Inferior parietal cortex (tissue), 1 donor: ENCODE results near the gene AP5B1.

Experiments
- DNase-seq: peaks from one replicate; pipeline ENCODE4 v3.0.0-alpha.2; 2016; ENCODE audit errors: extremely low spot score

The AP5B1 gene

DNA sequence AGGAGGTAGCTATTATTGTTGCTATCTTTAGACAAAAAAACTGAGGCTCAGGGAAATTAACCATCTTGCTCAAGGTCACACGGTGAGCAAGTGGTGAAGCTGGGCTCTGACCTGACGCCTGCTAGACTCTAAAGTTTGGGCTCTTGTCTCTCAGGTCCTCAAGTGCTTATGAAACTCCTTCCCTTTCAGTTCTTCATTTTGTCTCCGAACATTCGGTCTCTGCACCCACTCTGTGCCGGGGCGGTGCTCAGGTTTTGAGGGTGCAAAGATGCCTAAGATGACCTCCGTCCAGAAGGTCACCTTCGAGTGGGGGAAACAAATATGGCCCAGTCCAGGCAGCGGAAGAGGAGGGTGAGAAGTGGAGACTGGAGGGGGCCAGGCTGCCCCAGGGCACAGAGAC, 22.1 kb upstream of the AP5B1 start:
- no peak for DNase-seq

DNA sequence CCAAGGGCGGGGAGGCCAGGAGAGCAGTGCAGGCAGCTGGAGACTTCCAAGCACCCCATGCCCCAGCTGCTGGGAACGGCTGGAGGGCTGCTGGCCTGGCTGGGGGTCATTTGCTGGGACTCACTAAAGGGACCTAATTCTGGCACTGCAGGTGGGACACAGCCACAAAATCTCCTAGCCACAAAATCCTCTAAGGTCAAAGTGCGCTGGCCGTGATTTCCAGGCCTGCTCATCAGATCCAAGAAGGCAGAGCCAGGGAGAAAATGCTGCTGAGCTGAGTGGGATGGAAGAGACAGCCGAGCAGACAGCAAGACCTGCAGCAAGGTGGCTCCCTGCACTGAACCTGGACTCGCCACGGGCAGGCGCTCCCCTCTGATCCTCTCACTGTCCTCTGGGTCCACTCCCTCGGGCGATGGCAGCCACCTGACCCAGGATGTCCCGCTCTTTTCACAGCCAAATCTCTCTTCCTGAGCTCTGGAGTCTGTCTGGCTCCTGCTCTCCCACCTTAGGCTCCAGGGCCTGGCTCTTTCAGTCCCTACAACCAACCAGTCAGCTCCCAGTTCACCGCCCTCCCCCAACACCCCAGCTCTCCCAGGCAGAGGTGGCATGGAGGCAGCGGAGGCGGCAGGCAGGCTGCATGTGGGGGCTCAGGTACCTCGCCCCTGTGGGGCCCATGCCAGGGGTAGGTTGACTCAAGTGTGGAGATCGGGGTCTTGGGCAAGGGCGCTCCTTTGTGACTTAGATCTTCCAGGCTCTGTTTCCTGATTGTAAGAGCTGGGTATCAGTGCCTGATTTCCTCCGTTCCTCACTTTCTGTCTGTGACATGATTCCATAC, 20.6 kb upstream of the AP5B1 start:
- DNase-seq, result no peak

DNA sequence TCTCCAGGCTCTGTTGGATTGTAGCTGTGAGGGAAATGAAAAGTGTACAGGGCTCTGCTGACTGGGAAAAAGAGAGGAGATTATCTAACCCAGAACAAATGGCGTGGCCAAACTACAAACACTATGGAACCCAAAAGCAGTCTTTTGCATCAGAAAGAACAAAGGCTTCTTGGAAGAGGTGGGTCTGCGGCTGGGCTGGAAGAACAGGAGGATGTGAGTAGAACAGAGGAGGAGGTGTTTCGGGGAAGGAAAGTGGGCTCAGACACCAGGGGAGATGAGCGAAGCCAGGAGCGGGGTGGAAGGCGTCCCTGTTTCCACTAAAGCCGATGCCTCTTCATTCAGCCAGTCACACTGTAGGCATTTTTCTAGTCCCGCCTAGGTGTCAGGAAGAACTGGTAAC, 18.1 kb upstream of the AP5B1 start:
- no peak for DNase-seq

DNA sequence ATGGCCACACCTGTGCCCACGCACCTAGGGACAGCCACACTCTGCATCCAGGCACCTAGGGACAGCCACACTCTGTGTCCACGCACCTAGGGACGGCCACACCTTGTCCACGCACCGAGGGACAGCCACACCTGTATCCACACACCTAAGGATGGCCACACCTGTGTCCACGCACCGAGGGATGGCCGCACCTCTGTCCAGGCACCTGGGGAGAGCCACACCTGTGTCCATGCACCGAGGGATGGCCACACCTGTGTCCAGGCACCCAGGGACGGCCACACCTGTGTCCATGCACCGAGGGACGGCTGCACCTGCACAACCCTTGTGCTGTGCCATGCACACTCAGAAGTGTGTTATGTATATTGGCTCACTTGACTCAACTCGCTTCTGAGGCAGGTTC, 16.9 kb upstream of the AP5B1 start:
- DNase-seq, result no peak

DNA sequence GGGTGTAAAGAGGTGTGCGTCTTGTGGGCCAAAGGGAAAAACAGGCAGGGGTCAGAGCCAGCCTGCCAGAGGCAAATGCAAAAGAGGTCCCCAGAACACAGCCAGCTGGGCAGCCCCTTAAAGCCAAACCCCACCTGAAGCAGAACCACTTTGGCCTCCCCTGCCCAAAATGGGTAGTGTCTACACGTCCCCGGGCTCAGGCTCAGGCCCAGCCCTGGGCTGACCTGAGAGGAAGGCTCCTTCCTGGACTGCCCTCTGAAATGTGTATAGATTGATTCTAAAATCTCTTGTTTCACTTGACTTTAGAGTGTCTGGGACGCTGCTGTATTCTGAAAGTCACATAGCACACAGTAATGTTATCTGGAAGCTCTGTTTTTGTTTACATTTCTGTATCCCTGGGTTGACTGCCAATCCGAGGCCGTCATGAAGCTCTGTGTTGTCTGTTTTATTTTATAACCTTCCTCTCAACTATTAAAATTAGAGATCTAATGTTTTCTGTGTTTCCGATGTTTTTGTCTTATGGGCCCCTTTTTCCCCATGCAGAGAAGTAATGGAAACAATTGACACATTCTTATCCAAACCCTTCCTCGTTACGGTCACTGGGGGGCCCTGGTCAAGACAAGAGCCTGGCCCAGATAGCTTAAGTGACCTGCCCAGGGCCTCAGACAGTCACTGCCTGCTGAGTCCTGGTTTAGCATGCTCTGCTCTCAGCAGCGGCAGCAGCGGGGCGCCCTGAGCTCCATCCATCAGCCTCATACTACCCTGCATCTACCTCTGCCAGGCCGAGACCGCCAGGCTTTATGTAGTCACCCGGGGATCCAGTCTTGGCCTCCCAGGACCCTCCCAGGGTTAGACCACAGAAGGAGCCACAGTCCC, 16.2 kb upstream of the AP5B1 start:
- DNase-seq, result no peak

DNA sequence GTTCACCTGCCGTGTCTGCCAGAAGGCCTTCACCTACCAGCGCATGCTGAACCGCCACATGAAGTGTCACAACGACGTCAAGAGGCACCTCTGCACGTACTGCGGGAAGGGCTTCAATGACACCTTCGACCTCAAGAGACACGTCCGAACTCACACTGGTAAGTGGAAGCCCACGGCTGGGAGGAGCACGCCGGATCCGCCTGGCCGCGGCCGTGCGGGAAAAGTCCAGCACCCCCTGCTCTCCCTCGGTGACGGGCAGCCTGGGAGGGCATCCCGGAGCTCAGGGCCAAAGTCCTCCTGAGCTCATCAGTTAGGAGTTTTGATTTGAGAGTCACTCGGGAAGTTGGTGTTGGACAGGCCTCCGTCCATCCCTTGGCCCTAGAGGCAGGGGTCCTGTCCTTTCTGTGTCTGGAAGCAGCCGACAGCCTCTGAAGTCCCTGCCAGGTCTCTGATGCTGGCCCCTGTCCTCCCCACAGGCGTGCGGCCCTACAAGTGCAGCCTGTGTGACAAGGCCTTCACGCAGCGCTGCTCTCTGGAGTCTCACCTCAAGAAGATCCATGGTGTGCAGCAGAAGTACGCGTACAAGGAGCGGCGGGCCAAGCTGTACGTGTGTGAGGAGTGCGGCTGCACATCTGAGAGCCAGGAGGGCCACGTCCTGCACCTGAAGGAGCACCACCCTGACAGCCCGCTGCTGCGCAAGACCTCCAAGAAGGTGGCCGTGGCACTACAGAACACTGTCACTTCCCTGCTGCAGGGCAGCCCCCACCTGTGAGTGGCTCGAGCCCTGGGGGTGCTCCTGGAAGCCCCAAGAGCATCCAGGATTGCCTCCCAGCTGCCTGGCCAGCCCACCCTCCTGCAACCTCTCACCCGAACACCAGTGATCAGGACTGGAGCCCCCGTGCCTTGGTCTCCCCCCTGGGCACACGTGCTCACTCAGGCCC, 14.1 kb upstream of the AP5B1 start:
- no peak for DNase-seq

DNA sequence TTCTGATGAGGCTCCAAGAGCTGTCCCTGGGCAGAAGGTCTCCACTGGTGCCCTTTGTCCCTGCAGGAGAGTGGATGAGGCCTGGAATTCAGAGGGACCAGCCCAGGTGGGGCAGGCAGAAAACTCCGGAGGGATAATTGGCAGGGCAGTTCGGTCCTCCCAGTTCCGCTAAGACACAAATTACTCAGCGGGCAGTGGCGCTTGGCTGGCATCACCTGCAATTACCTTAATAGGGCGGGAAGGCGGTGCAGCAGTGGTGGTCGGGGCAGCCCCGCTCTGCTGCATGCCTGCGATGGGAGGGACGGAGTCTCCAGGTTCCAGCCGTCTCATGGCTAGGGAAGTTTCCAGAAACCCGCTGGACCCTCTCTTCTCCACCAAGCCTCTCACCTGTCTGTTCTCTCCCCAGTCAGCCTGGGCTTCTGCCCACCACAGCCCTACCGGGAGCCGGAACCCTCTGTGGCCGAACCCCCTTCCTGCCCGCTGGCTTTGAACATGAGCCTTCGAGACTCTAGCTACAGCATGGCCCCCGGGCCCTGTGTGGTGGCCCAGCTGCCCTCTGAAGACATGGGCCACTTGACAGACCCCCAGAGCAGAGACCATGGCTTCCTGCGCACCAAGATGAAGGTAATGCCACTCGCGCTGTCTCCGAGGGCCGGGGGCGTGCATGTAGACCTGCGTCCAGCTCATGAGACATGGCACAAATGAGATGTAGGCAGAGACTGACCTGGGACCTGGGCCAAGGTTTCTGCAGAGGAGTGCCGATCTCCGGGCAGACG, 13.0 kb upstream of the AP5B1 start:
- no peak for DNase-seq

DNA sequence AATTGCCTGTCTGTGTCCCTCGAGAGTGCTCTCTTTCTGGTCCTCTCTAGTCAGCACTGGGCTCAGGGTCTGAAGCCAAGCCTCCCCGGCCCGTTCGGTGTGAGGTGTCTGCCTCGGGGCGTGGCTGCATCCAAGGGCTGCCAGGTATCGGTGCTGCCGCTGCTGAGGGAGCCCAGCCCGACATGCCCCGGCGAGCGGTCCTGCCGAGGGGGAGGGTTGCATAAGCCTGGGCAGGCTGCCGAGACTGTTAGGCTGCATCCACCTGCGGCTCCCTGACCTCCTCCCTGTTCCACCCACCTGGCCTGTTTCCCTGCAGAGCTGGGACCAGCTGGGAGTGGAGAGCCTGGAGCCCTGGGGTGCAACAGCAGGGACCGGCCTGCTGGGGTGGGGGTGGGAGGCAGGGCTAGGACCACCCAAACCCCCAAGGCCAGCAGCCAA, 12.4 kb upstream of the AP5B1 start:
- no peak for DNase-seq

DNA sequence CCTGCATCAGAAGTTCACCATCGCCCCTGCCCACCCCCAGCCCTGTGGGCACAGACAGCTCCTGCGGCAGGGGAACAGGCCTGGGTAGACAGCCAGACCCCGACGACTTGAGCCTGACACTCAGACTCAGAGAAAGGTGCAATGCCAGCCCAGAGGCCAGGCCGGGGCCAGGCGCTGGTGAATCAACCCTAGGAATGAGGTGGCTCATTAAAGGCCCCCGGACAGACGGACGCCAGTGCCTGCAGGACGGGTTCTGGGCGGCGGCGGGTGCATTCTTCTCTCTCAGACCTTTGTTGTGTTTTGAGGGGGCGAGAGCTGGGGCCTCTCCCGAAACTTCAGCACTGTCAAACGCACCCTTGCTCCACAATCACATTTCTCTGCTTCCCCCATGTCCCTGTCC, 11.7 kb upstream of the AP5B1 start:
- no peak for DNase-seq

DNA sequence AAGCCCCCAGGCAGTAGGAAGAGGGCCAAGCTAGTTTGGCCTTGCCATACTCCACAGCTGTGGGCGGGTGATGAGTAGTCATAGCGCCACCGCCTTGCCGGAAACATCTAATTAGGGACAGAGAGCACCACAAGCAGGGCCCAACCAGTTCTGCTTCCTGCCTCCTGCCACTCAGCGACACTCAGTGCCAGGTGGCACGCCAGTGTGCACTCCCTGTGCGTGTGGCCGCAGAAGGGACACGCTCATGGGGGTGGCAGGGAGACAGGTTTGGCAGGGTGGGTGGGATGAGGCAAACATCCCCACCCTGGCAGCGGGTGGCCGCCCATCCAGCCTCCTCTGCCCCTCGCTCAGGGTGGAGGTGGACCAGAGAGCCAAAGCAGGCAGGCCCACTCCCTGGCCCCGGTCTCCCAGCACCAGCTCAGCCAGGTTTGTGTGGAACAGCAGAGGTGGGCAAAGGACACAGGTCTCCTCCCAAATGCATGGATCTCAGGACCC, 11.0 kb upstream of the AP5B1 start:
- DNase-seq, result no peak

DNA sequence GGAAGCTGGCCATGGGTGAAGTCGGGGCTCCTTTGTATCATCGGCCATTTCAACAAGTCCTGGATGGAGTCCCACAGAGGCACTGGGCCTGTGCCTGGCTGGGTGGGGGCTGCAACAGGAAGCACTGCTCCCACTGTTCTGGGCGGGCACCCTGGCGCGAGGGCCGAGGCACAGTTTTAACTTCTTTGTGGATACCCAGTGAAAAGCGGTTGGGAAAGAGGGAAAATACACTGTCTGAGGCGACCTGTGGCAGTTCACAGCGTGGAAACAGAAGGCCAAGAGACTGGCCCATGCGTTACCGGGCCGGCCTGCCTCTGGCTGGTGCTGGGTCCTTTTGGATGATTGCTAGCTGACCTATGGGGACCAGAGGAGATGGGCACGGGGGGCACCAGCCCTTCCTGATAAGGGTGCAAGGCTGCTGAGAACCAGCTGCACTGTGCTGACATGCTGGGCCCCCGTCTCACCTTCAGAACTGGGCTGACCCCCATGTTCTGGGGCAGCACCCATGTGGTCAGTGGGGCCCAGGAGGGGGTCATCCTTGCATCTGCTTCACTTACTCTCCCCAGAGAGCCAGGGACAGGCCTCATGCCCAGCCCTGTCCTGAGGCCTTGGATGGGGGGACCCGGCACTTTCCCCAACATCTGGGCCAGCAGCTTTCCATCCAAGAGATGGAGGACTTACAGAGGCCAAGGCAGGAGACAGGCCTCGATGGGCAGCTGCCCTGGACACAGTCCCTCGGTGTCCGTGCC, 10.3 kb upstream of the AP5B1 start:
- DNase-seq, result no peak

DNA sequence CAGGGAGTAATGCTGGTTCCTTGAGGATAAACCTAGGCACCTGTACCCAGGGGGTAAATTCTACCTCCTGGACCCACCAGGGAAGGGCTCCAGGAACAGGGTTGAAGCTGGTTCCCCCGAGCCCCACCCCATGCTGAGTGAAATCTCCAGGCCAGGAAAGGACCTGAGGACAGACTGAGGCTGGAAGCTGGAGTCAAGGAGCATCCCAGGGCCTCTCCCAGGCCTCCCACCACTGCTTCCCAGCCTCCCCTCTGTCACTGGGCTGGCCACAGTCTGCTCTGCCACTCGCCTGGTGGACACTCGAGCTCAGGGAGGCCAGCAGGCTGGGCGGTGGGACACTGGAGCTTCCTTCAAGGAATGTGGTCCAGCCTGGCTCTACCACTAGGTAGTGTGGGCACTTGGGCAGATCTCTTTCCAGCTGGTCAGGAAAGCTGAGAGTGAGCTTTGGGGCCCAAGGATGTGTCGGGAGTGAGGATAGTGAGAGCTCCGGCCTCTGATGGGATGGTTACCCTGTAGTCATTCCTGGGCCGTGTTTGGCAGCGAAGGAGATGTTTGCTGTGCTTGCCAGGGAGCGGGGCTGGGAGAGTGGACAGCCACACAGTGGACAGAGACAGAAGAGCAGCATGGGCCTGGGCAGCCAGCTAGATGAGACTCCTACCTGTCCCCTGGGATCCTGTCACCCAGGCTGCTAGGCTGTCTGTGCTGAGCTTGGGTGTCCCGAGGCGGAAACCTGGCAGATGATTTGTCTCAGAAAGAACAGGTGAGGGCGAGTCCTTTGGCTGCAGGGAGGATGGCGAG, 9.5 kb upstream of the AP5B1 start:
- DNase-seq, result no peak

DNA sequence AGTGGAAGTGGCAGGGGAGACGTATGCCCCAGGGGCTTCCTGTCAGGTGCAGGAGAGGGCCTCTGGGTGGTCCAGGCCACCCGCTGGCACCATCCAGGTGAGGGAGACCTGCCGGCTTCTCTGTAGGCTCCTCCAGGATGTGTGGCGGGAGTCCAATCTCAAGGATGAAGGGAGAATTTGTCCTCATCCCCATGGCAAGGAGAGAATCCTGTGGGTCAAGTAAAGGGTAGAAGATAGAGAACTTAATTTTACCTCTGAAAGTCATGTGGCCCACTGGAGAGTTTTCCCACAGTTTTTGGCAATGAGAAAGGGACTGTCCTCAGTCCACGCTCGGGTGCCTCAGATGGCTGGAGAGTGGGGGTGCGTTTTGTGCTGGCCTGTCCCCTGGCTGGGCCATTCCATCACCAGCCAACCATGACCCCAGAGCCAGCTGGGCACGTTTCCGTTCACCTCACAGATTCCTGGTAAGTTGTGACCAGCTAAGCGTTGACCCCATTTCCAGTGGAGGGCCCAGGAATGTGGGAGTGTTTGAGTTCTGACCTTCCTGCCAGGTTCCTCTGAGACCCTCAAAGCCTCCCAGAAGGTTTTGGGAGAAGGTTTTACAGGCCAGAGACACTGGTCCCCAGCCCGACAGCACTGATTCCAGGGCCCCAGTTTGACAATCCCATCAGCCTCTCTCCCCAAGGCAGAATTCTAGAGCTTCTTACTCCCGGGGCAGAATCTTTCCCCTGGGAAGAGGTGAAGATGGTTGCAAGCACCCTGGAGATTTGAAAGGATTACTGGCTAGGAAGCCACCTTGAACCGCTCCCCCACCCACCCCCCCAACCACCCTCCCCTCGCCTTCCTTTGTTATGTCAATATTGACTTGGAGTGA, 8.7 kb upstream of the AP5B1 start:
- DNase-seq, result no peak

DNA sequence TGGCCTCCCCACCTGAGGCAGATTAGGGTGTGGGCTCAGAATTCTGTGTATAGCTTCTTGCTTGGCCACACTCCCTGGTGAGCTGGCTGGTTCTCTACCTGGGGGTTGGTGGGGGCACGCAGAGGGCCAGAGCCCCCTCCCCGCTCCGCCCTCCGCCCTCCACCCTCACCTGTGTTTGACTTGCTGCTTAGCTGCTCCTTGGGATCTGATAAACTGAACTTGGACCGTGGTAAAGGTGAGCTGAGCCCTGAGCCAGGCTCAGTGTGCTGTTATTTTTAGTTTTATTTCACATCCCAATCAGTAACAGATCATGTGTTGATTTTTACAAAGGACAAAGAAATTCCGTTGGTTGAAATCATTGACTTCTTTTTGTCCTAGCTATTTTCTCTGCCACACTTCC, 8.0 kb upstream of the AP5B1 start:
- no peak for DNase-seq

DNA sequence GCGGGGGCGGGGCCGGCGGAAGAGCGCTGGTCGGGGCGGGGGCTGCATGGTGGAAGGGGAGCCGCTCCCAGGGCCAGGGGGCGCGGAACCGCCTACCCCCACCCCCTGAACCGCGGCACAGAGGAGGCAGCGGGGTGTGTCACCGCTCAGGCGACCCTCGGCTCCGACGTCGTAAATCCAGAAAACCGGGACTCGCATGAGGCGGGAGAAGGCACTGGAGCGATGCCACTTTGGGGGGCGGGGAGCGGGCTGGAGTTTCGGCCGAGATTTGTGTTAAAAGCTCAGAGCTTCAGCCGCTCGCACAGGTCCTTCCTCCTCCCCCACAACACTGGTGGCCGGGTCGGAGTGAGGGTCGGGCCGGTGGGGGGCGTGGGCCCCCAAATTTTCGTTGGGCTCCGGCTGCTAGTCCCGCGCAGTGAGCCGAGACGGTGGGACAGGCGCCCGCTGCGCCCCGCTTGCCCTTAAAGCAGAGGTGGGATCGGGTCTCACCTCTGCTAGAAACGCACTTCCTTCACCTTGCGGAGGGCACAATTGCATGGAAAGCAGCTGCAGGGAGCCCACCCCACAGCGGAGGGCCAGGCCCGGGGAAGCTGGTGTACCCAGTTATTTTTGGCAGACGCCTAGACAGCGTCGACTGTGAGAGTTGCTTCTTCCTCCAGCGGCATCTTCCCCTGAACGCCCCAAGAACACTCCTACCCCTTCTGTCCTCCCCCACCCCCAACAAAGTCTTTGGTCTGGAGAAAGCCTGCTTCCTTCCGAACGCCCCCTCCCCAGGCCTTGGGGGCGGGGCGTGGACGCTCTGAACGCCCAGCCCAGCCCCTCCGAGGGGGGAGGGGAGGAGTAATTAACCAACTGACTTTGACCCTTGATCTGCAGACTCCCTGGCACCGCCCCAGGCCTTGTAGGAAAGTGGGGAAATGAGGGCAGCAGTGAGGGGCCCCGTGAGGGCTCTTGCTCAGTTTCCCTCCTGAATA, 7.2 kb upstream of the AP5B1 start:
- DNase-seq, result no peak

DNA sequence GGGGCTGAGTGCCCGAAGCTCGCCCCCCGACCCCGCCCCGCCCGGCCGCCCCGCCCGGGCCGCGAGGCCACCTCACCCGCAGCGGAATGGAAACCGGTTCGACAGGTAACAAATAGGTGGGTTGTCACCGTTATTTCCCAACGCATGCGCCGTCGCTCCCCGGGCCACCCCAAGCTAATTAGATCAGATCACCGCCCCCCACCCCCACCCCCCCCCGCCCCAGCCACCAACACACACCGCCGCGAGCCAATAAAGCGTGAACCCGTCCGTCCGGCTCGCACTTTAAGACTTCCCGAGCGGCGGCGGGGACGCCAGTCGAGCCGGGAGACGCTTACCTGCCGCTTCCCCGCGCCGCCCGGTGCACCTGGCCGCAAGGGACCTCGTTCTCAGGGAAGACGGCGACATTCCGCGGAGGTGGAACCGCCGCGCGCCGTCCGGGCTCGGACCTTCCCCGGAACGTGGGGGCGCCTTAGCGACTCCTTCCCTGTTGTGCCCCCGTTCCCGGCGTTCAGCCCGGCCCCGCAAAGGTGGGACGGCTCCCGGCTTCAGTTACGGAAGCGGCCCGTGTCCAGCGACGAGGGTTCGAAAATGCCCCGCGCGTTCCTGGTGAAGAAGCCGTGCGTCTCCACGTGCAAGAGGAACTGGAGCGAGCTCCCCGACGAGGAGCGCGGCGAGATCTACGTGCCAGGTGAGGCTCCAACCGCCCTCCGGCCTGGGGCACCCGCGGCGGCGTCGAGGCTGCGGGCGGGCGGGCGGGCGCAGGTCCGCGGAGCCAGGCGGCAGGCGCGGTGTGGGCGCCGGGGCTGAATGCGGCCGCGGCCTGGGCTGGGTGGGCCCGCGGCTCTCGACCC, 6.2 kb upstream of the AP5B1 start, which contains the start of gene OVOL1:
OVOL1 (plus strand) TSS at position 278 of the 851 bp plus-strand sequence; CDS start at position 589, 311 bp downstream.
- no peak for DNase-seq
